SK-N-SH (cell line): ENCODE results near the gene PXMP4.

Experiments used
- EP300 ChIP-seq, 2 experiments: IDR thresholded peaks; 2 replicates each; pipeline versions ENCODE4 v1.4.0 to v1.6.1; 2012; ENCODE audit warnings: borderline replicate concordance in 1 of 2, low read depth in 1 of 2, low read length in 1 of 2
- FOXM1 ChIP-seq: IDR thresholded peaks from 2 replicates; pipeline ENCODE4 v1.4.0; 2012; ENCODE audit warnings: low read depth, mild to moderate bottlenecking
- GABPA ChIP-seq: IDR thresholded peaks from 2 replicates; pipeline ENCODE4 v1.4.0; 2012; ENCODE audit warnings: low read depth, mild to moderate bottlenecking
- POLR2AphosphoS5 ChIP-seq: IDR thresholded peaks from 2 replicates; pipeline ENCODE4 v1.6.1; 2012; ENCODE audit warnings: low read depth, low read length
- RFX5 ChIP-seq: IDR thresholded peaks from 2 replicates; pipeline ENCODE4 v1.6.1; 2012; ENCODE audit warnings: mild to moderate bottlenecking, improper control_type of control experiment, low read length
- SIN3A ChIP-seq: IDR thresholded peaks from 2 replicates; pipeline ENCODE4 v1.6.1; 2012; ENCODE audit warnings: low read depth, mild to moderate bottlenecking, low read length, moderate library complexity, borderline replicate concordance
- TCF12 ChIP-seq: IDR thresholded peaks from 2 replicates; pipeline ENCODE4 v1.4.0; 2012
- TF ChIP-seq, protein P1 (sequence below): IDR thresholded peaks from 2 replicates; pipeline ENCODE4 v1.4.0; 2012; ENCODE audit warnings: low read depth
- TF ChIP-seq, protein P2 (sequence below): fragments of 200-600 bp; sonication (generic); IDR thresholded peaks from 2 replicates; pipeline ENCODE4 v1.6.1; 2017; ENCODE audit warnings: antibody characterized with exemption, mild to moderate bottlenecking, moderate library complexity
- TF ChIP-seq, protein P3 (sequence below): fragments of 150-350 bp; IDR thresholded peaks from 2 replicates; pipeline ENCODE4 v1.6.1; 2017; ENCODE audit warnings: antibody characterized with exemption, low read length, low read depth, borderline replicate concordance
- TF ChIP-seq, protein P4 (sequence below): IDR thresholded peaks from 2 replicates; pipeline ENCODE4 v1.6.1; 2012; ENCODE audit warnings: mild to moderate bottlenecking, low read depth, low read length, moderate library complexity

DNA sequence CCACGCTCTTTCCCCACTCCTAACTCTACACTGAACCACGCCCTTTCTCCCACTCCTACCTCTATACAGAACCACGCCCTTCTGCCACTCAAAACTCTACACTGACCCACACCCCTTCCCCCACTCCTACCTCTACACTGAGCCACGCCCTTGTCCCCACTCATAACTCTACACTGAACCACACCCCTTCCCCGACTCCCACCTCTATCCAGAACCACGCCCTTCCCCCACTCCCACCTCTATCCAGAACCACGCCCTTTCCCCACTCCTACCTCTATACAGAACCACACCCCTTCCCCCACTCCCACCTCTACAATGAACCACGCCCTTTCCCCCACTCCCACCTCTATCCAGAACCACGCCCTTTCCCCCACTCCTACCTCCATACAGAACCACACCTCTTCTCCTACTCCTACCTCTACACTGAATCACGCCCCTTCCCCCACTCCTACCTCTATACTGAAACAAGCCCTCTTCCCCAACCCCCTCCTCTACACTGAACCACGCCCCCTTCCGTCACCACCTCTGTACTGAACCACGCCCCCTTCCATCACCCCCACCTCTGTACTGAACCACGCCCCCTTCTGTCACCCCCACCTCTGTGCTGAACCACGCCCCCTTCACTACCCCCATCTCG is 10.1 kb downstream of the PXMP4 start:
- TF ChIP-seq, protein P1, sequence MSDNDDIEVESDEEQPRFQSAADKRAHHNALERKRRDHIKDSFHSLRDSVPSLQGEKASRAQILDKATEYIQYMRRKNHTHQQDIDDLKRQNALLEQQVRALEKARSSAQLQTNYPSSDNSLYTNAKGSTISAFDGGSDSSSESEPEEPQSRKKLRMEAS, result no peak
- TF ChIP-seq, protein P2, sequence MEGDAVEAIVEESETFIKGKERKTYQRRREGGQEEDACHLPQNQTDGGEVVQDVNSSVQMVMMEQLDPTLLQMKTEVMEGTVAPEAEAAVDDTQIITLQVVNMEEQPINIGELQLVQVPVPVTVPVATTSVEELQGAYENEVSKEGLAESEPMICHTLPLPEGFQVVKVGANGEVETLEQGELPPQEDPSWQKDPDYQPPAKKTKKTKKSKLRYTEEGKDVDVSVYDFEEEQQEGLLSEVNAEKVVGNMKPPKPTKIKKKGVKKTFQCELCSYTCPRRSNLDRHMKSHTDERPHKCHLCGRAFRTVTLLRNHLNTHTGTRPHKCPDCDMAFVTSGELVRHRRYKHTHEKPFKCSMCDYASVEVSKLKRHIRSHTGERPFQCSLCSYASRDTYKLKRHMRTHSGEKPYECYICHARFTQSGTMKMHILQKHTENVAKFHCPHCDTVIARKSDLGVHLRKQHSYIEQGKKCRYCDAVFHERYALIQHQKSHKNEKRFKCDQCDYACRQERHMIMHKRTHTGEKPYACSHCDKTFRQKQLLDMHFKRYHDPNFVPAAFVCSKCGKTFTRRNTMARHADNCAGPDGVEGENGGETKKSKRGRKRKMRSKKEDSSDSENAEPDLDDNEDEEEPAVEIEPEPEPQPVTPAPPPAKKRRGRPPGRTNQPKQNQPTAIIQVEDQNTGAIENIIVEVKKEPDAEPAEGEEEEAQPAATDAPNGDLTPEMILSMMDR, result no peak
- TF ChIP-seq, protein P3, sequence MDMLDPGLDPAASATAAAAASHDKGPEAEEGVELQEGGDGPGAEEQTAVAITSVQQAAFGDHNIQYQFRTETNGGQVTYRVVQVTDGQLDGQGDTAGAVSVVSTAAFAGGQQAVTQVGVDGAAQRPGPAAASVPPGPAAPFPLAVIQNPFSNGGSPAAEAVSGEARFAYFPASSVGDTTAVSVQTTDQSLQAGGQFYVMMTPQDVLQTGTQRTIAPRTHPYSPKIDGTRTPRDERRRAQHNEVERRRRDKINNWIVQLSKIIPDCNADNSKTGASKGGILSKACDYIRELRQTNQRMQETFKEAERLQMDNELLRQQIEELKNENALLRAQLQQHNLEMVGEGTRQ, result no peak
- TF ChIP-seq EP300 (IDR thresholded peaks at IDR 0.05; ENCODE audit: borderline replicate concordance in 1 of 2, low read depth in 1 of 2, low read length in 1 of 2) (no peak), POLR2AphosphoS5 (no peak), SIN3A (no peak), FOXM1 (no peak), RFX5 (no peak), TCF12 (no peak), GABPA (no peak)
- TF ChIP-seq, protein P4, sequence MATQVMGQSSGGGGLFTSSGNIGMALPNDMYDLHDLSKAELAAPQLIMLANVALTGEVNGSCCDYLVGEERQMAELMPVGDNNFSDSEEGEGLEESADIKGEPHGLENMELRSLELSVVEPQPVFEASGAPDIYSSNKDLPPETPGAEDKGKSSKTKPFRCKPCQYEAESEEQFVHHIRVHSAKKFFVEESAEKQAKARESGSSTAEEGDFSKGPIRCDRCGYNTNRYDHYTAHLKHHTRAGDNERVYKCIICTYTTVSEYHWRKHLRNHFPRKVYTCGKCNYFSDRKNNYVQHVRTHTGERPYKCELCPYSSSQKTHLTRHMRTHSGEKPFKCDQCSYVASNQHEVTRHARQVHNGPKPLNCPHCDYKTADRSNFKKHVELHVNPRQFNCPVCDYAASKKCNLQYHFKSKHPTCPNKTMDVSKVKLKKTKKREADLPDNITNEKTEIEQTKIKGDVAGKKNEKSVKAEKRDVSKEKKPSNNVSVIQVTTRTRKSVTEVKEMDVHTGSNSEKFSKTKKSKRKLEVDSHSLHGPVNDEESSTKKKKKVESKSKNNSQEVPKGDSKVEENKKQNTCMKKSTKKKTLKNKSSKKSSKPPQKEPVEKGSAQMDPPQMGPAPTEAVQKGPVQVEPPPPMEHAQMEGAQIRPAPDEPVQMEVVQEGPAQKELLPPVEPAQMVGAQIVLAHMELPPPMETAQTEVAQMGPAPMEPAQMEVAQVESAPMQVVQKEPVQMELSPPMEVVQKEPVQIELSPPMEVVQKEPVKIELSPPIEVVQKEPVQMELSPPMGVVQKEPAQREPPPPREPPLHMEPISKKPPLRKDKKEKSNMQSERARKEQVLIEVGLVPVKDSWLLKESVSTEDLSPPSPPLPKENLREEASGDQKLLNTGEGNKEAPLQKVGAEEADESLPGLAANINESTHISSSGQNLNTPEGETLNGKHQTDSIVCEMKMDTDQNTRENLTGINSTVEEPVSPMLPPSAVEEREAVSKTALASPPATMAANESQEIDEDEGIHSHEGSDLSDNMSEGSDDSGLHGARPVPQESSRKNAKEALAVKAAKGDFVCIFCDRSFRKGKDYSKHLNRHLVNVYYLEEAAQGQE, result no peak
